Activated CD8-positive, alpha-beta memory T cell treated with anti-CD3 and anti-CD28 coated beads, Interleukin-2, amount 10 ng/mL, durations not matched to agents 7 days and 5 days (primary cell): ENCODE data around the gene CRLF3. TPM values are rescaled to one million over a fixed set of nuclear protein-coding genes. Genes with fewer than 3 reads are reported as not detected.
"Not testable (repeated sequence)": the region's sequence is repeated elsewhere in the genome, so short reads cannot be mapped to it uniquely, and the experiment has no call there.

Experiments
- ATAC-seq: fragments of 150-1000 bp; cut with Tn5 transposase; one replicate; pipeline ENCODE4 v1.10.0; 2021; ENCODE audit warnings: moderate library complexity
- CTCF ChIA-PET: fragments of 350-600 bp; sonication (Branson Sonifier 250); formaldehyde crosslinking; loops from one replicate; lab custom pipeline; 2021; ENCODE audit warnings: antibody characterized with exemption; lab: Charles Lee
- DNase-seq: peaks from one replicate; pipeline ENCODE4 v3.0.0-alpha.2; 2020
- H3K27ac Mint-ChIP-seq: one replicate; pipeline ENCODE4 v1.8.0; 2021; ENCODE audit warnings: mild to moderate bottlenecking, mixed read lengths
- H3K27me3 Mint-ChIP-seq: one replicate; pipeline ENCODE4 v1.8.0; 2021; ENCODE audit warnings: mixed read lengths
- H3K36me3 Mint-ChIP-seq: one replicate; pipeline ENCODE4 v1.8.0; 2021; ENCODE audit warnings: mild to moderate bottlenecking, mixed read lengths
- H3K4me1 Mint-ChIP-seq: one replicate; pipeline ENCODE4 v1.8.0; 2021; ENCODE audit warnings: mixed read lengths
- H3K4me3 Mint-ChIP-seq: one replicate; pipeline ENCODE4 v1.8.0; 2021; ENCODE audit warnings: mild to moderate bottlenecking, moderate library complexity, mixed read lengths
- H3K9me3 Mint-ChIP-seq: one replicate; pipeline ENCODE4 v1.8.0; 2022; ENCODE audit warnings: low read depth, mixed read lengths
- total RNA-seq, 2 experiments: library from RNA; stranded (reverse); gene quantifications; one replicate each; pipeline ENCODE4 v1.2.3, GENCODE V29; 2021

Gene CRLF3
- total RNA-seq, 2 experiments from 2014 or later, result 52.6 to 58.2 TPM

DNA sequence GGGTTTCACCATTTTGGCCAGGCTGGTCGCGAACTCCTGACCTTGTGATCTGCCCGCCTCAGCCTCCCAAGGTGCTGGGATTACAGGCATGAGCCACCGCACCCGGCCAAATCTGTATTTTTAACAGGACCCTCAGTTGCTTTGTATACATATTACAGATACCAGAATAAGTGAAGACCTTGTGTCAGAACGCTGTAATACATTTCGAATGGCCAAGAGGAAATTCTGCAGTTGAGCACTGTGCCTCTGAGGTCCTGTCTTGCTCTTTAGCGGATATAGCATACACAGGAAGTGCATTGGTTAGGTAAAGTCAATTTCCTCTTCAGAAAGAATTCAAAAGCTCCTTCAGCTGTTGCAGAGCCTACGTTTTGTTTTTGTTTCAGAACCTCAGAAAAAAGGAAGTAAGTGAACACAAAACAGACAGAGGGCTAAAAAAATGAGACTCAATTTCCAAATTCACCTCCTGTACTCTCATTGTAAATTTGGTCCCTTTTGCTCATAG, 15.7 kb downstream of the CRLF3 start:
- peak; percentile 69 for DNase-seq

DNA sequence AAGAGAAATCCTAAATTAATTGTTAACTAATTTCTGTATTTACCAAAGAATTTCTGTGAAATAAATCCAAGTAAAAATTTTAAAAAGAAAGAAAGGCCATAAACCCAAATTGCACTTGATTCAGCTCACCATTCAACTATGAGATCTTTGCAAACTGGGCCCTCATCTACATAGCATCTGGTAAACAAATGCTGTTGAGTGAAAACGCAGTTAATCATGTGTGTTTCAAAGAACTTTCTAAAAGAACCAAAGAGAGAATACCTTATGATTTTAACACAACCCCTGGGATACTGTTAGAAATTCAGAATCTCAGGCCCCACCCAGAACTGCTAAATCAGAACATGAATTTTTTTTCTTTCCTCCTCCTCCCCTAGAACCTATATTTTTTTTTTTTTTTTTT, 16.6 kb downstream of the CRLF3 start:
- H3K36me3 Mint-ChIP-seq, result peaks cover 29% of the 10 kb centered on the region
- peaks cover 56% of the 10 kb centered on the region for H3K4me1 Mint-ChIP-seq
- ATAC-seq, result no peak
- no peaks in the 10 kb centered on the region for H3K27me3 Mint-ChIP-seq
- H3K9me3 Mint-ChIP-seq, result no peaks in the 10 kb centered on the region
- peak overlapping the region; percentile 98 for H3K27ac Mint-ChIP-seq
- CTCF ChIA-PET, result interaction anchor here (1.9 to 8.3 kb wide), 2 partner anchors 14 to 24 kb away, joined by 8 to 198 read pairs; partner anchors contain the start of genes ATAD5 and CRLF3
- peak overlapping the region; percentile 84 for H3K4me3 Mint-ChIP-seq
- DNase-seq, result no peak

More for the DNA sequence above, 15.7 kb downstream of the CRLF3 start:
- peak overlapping the region; percentile 98 for H3K27ac Mint-ChIP-seq
- CTCF ChIA-PET, result interaction anchor here (1.5 to 8.3 kb wide), 3 partner anchors 13 to 29 kb away, joined by 3 to 198 read pairs (median 8); partner anchors contain the start of genes ATAD5 and CRLF3
- H3K9me3 Mint-ChIP-seq, result no peaks in the 10 kb centered on the region
- H3K4me3 Mint-ChIP-seq, result peak overlapping the region; percentile 84
- H3K36me3 Mint-ChIP-seq, result peaks cover 22% of the 10 kb centered on the region
- peak; percentile 91 for ATAC-seq
- H3K27me3 Mint-ChIP-seq, result no peaks in the 10 kb centered on the region
- peaks cover 63% of the 10 kb centered on the region for H3K4me1 Mint-ChIP-seq

GRCh38 chr17:30805944-30806456, 18.5 kb downstream of the CRLF3 start:
- CTCF ChIA-PET, result interaction anchor here (0.8 to 8.3 kb wide), 6 partner anchors 9 to 47 kb away, joined by 3 to 198 read pairs (median 3); partner anchors contain the start of genes ATAD5 and CRLF3
- Mint-ChIP-seq H3K27me3 (no peaks in the 10 kb centered on the region), H3K4me3 (no peak overlapping the region), H3K9me3 (no peaks in the 10 kb centered on the region), H3K4me1 (peaks cover 47% of the 10 kb centered on the region), H3K27ac (peak overlapping the region; percentile 77), H3K36me3 (peaks cover 41% of the 10 kb centered on the region)
- peak; percentile 16 for DNase-seq
- no peak for ATAC-seq

DNA sequence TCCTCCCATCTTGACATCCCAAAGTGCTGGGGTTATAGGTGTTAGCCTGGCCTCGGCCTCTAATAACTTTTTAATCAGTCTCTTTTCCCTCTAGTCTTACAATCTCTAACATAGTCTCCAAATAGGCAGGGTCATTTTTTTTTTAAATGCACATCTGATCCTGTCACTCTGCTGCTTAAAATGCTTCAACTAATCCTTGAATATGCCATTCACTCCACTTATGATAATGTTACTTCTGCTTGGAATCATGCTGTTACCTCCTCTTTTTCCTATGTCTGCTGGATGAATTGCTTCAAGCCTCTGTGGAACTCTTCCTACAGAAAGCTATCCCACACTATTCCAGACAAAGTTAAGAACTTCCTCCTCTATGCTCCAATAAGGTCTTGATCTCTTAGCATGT, 22.8 kb downstream of the CRLF3 start:
- no peak for DNase-seq
- CTCF ChIA-PET, result no interaction called here
- peaks cover 18% of the 10 kb centered on the region for H3K4me1 Mint-ChIP-seq
- no peaks in the 10 kb centered on the region for H3K27me3 Mint-ChIP-seq
- no peaks in the 10 kb centered on the region for H3K9me3 Mint-ChIP-seq
- peaks cover 48% of the 10 kb centered on the region for H3K36me3 Mint-ChIP-seq
- H3K27ac Mint-ChIP-seq, result no peak overlapping the region
- H3K4me3 Mint-ChIP-seq, result no peak overlapping the region
- ATAC-seq, result no peak

DNA sequence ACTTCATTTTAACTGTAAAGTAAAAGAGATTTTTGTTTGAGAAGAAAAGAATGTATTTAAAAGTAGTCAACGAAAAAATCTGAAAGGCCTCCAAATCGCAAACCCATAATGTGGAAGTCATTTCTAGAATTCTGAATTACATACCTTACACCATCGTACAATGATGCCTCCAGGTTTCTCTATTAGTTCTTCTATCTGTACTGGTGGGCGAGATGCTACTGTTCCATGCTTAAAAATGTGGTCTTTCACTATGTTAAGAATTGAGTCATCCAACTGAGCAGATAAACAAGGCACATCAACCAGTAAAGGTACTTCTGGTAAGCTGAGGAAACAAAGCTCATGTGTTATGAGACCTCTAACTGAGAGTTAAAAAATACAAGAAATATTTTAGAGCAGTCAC, 28.5 kb downstream of the CRLF3 start:
- DNase-seq (no peak), ATAC-seq (peak; percentile 96)
- Mint-ChIP-seq H3K27ac (peak overlapping the region; percentile 69), H3K36me3 (peaks cover 58% of the 10 kb centered on the region), H3K27me3 (no peaks in the 10 kb centered on the region), H3K4me1 (peaks cover 17% of the 10 kb centered on the region), H3K4me3 (no peak overlapping the region), H3K9me3 (no peaks in the 10 kb centered on the region)
- CTCF ChIA-PET, result interaction anchor here (0.6 to 3.7 kb wide), 2 partner anchors 15 to 30 kb away, joined by 3 to 11 read pairs; no protein-coding TSS in a partner anchor

GRCh38 chr17:30794372-30794771, 30.1 kb downstream of the CRLF3 start:
- DNase-seq, result no peak
- Mint-ChIP-seq H3K4me1 (peaks cover 27% of the 10 kb centered on the region), H3K27me3 (no peaks in the 10 kb centered on the region), H3K4me3 (no peak overlapping the region), H3K27ac (peak overlapping the region; percentile 53), H3K9me3 (no peaks in the 10 kb centered on the region), H3K36me3 (peaks cover 58% of the 10 kb centered on the region)
- CTCF ChIA-PET, result interaction anchor here (3.7 kb wide), 1 partner anchor 32 kb away, joined by 11 read pairs; no protein-coding TSS in a partner anchor
- no peak for ATAC-seq

DNA sequence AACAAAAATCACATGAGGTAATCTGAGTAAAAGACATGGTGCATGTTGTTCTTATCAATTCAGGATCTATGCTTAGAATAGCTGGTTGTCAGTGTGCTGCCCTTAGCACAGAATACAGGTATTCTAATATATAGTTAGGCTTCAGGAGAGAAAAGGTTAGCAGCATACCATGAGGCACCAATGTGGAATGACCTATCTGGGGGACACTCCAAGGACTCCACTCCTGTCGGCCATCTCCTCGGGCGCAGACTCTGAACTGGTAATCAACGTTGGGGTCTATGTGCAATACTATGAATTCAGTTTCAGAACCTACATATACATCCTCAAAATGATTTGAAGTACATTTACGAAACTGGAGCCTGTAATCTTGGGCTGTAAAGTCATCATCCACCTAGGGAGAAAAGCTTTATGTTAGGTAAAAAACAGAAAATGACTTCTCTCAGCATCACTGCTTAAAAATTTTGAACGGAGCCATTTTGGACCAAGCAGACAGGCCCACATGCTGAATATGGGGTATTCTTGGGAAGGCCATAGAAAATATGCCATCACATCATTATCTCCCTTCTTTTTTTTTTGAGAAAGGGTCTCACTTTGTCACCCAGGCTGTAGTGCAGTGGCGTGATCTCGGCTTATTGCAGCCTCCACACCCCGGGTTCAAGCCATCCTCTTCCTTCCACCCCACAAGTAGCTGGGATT, 31.1 kb downstream of the CRLF3 start:
- ATAC-seq (no peak), DNase-seq (no peak)
- Mint-ChIP-seq H3K36me3 (peaks cover 63% of the 10 kb centered on the region), H3K27ac (no peak overlapping the region), H3K4me3 (no peak overlapping the region), H3K4me1 (peaks cover 30% of the 10 kb centered on the region), H3K9me3 (no peaks in the 10 kb centered on the region), H3K27me3 (no peaks in the 10 kb centered on the region)
- CTCF ChIA-PET, result no interaction called here

DNA sequence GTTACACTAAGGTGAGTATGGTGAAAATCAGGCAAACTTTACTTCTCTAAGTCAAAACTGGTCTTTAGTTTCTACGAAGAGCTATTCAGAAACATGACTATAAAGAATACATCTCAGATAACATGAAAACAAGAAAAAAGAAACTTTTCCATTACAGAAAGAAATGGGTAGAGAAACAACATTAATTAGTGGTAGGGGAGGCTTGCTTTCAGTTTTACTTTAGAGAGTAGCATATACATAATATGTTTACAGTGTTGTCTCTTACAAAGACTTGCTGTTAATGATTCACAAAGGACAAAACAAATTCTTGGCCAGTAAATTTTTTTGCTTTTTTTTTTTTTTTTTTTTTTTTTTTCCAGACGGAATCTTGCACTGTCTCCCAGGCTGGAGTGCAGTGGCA, 34.2 kb downstream of the CRLF3 start:
- CTCF ChIA-PET, result interaction anchor here (0.7 to 2.3 kb wide), 7 partner anchors 9 to 665 kb away, joined by 3 to 15 read pairs (median 3); partner anchors contain the start of gene CRLF3
- Mint-ChIP-seq H3K9me3 (no peaks in the 10 kb centered on the region), H3K4me3 (no peak overlapping the region), H3K4me1 (peaks cover 16% of the 10 kb centered on the region), H3K27ac (peak overlapping the region; percentile 88), H3K36me3 (peaks cover 53% of the 10 kb centered on the region), H3K27me3 (no peaks in the 10 kb centered on the region)
- DNase-seq, result no peak
- peak; percentile 58 for ATAC-seq

DNA sequence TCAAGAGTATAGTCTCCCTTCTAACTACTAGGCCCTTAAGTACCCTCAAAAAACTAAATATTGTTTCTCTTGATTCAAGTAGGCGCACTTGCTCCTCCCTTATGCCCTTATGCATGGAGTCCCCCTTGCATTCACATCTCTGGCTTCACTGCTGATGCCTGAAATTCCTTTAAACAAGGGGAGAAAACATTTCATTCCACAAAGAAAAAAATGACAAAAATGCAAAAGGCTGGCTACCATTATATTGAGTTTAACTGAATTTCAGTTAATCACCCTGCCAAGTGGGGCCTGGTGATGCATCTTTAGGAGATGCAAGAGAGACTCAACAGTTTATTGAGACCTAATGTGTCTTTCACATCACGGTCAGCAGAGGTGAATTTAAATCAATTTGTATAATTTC, 35.6 kb downstream of the CRLF3 start:
- Mint-ChIP-seq H3K4me3 (no peak overlapping the region), H3K9me3 (no peaks in the 10 kb centered on the region), H3K4me1 (peaks cover 12% of the 10 kb centered on the region), H3K36me3 (peaks cover 53% of the 10 kb centered on the region), H3K27me3 (no peaks in the 10 kb centered on the region), H3K27ac (peak overlapping the region; percentile 49)
- ATAC-seq (no peak), DNase-seq (no peak)
- CTCF ChIA-PET, result interaction anchor here (1.4 to 2.3 kb wide), 2 partner anchors 36 to 41 kb away, joined by 3 to 15 read pairs; partner anchors contain the start of gene CRLF3

GRCh38 chr17:30782206-30782605, 42.3 kb downstream of the CRLF3 start:
- Mint-ChIP-seq H3K27me3 (no peaks in the 10 kb centered on the region), H3K36me3 (peaks cover 40% of the 10 kb centered on the region), H3K4me1 (peaks cover 23% of the 10 kb centered on the region), H3K4me3 (no peak overlapping the region), H3K9me3 (no peaks in the 10 kb centered on the region), H3K27ac (peak overlapping the region; percentile 3)
- no peak for DNase-seq
- CTCF ChIA-PET, result no interaction called here
- no peak for ATAC-seq

DNA sequence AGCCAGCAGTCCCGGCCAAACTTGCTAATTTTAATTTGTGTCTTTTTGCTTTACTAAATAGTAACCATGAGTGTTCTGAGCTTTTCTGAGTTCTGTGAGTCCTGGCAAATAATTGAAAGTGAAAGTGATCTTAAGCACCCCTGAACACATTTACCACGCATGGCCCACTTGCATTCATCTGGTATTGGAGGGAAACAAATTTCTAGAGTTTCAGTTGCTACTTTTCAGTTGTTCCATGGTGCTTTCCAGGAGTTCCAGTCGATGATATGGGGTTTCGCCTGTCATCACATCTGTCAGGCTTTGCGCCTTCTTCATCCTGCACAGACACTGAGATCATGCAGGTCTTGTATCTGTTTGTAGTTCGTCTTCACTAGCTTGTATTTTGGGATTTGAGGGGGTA, 44.1 kb downstream of the CRLF3 start:
- peak; percentile 67 for ATAC-seq
- H3K27me3 Mint-ChIP-seq, result no peaks in the 10 kb centered on the region
- no peaks in the 10 kb centered on the region for H3K9me3 Mint-ChIP-seq
- peaks cover 23% of the 10 kb centered on the region for H3K4me1 Mint-ChIP-seq
- peak; percentile 45 for DNase-seq
- H3K27ac Mint-ChIP-seq, result peak overlapping the region; percentile 58
- peaks cover 39% of the 10 kb centered on the region for H3K36me3 Mint-ChIP-seq
- peak overlapping the region; percentile 12 for H3K4me3 Mint-ChIP-seq
- CTCF ChIA-PET, result interaction anchor here (1.2 to 2.7 kb wide), 3 partner anchors 10 to 45 kb away, joined by 3 to 10 read pairs (median 3); partner anchors contain the start of gene CRLF3

DNA sequence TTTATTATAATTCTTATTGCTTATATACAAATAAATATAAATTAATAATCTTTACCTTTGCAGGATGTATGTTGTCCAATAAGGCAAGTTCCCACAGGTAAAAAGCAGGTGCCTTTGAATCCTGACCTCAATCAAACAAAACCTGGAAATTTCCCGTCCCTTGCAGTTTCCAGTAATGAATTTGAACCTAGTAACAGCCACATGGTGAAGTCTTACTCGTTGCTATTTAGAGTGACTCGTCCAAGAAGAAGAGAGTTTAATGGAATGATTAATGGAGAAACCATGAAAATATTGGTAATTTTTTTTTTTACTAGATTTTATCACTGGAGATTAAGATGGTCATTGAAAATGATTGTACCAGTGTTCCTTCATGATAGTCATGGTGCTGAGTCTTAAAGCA, 55.7 kb downstream of the CRLF3 start:
- DNase-seq, ATAC-seq, H3K27me3 Mint-ChIP-seq, H3K4me1 Mint-ChIP-seq, CTCF ChIA-PET, H3K9me3 Mint-ChIP-seq, H3K4me3 Mint-ChIP-seq, H3K27ac Mint-ChIP-seq: not testable (repeated sequence)
- peaks cover 22% of the 10 kb centered on the region for H3K36me3 Mint-ChIP-seq

DNA sequence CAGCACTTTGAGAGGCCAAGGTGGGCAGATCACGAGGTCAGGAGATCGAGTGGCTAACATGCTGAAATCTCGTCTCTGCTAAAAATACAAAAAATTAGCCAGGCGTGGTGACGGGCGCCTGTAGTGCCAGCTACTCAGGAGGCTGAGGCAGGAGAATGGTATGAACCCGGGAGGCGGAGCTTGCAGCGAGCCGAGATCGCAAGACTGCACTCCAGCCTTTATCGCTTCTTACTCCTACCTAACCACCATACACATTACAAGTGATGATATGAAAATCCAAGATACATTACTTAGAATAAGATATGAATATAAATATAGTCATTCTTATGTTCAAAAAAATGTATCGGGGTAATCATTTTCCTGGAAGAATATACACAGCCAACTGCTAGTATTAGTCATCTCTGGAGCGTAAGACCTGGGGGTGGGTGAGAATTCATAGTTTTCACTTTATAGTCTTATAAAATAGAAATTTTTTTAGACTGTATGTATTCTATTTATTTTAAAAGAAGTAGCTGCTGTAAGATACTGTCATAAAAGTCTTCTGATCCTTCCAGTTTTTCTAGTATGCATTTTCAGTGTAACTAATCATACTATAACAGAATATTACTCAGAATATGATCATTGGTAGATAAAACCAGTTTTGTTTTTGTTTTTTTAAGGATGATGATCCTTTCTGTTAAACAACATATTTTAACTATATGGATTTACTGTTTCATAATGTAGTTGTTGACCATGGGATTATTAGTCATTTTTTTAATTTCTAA, 56.7 kb downstream of the CRLF3 start:
- H3K4me1 Mint-ChIP-seq, ATAC-seq, CTCF ChIA-PET, H3K27me3 Mint-ChIP-seq, H3K27ac Mint-ChIP-seq, H3K9me3 Mint-ChIP-seq, DNase-seq, H3K4me3 Mint-ChIP-seq: not testable (repeated sequence)
- H3K36me3 Mint-ChIP-seq, result peaks cover 22% of the 10 kb centered on the region
